T-helper 1 cell (primary cell): ENCODE data around the gene SIL1.
"Not testable (repeated sequence)": the region's sequence is repeated elsewhere in the genome, so short reads cannot be mapped to it uniquely, and the experiment has no call there.

ENCODE experiments used
- DNase-seq, 5 donors: peaks; one replicate each; pipeline ENCODE4 v3.0.0-alpha.2; 2012 to 2020

SIL1 gene

GRCh38 chr5:138935466-138935865, 262.7 kb downstream of the SIL1 start:
- DNase-seq = no peak

- no peak for DNase-seq
Observed at GRCh38 chr5:138934971-138935370, 263.2 kb downstream of the SIL1 start.

GRCh38 chr5:138933522-138934290, 264.5 kb downstream of the SIL1 start:
- DNase-seq = no peak

GRCh38 chr5:138932171-138932810, 265.9 kb downstream of the SIL1 start:
- DNase-seq = no peak

GRCh38 chr5:138930371-138931097, 267.6 kb downstream of the SIL1 start:
- no peak for DNase-seq

GRCh38 chr5:138929571-138929955, 268.6 kb downstream of the SIL1 start:
- DNase-seq = no peak

- no peak for DNase-seq
Observed at GRCh38 chr5:138927979-138928378, 270.2 kb downstream of the SIL1 start.

GRCh38 chr5:138927544-138927943, 270.6 kb downstream of the SIL1 start:
- DNase-seq = no peak

GRCh38 chr5:138926688-138927448, 271.3 kb downstream of the SIL1 start:
- DNase-seq = no peak

GRCh38 chr5:138926257-138926656, 271.9 kb downstream of the SIL1 start:
- no peak for DNase-seq

GRCh38 chr5:138925090-138925635, 273.0 kb downstream of the SIL1 start:
- DNase-seq = no peak

GRCh38 chr5:138922494-138922893, 275.7 kb downstream of the SIL1 start:
- DNase-seq = no peak

GRCh38 chr5:138921362-138921761, 276.8 kb downstream of the SIL1 start:
- DNase-seq = not testable (repeated sequence)

GRCh38 chr5:138920181-138920580, 278.0 kb downstream of the SIL1 start:
- DNase-seq = no peak

GRCh38 chr5:138918686-138919085, 279.5 kb downstream of the SIL1 start:
- no peak for DNase-seq

GRCh38 chr5:138914338-138914737, 283.8 kb downstream of the SIL1 start:
- DNase-seq = no peak

GRCh38 chr5:138913773-138914172, 284.4 kb downstream of the SIL1 start:
- no peak for DNase-seq

GRCh38 chr5:138912093-138912492, 286.1 kb downstream of the SIL1 start:
- DNase-seq = no peak

GRCh38 chr5:138911441-138911840, 286.7 kb downstream of the SIL1 start:
- no peak for DNase-seq

- DNase-seq = peak in 1 of 5 donors; percentile 36
Observed at GRCh38 chr5:138910546-138911185, 287.5 kb downstream of the SIL1 start.

GRCh38 chr5:138909734-138910133, 288.4 kb downstream of the SIL1 start:
- no peak for DNase-seq

- DNase-seq = no peak
Observed at GRCh38 chr5:138905541-138905940, 292.6 kb downstream of the SIL1 start.
